GM18511 (cell line): ENCODE results near the gene KIF1A.
"Not testable (repeated sequence)": the region's sequence is repeated elsewhere in the genome, so short reads cannot be mapped to it uniquely, and the experiment has no call there.

Source experiments
- ATAC-seq: cut with Tn5 transposase; IDR thresholded peaks from one replicate; pipeline ENCODE4 v1.9.1; 2021; ENCODE audit warnings: mild to moderate bottlenecking, moderate library complexity; ENCODE audit not compliant: unreplicated experiment

The KIF1A gene

DNA sequence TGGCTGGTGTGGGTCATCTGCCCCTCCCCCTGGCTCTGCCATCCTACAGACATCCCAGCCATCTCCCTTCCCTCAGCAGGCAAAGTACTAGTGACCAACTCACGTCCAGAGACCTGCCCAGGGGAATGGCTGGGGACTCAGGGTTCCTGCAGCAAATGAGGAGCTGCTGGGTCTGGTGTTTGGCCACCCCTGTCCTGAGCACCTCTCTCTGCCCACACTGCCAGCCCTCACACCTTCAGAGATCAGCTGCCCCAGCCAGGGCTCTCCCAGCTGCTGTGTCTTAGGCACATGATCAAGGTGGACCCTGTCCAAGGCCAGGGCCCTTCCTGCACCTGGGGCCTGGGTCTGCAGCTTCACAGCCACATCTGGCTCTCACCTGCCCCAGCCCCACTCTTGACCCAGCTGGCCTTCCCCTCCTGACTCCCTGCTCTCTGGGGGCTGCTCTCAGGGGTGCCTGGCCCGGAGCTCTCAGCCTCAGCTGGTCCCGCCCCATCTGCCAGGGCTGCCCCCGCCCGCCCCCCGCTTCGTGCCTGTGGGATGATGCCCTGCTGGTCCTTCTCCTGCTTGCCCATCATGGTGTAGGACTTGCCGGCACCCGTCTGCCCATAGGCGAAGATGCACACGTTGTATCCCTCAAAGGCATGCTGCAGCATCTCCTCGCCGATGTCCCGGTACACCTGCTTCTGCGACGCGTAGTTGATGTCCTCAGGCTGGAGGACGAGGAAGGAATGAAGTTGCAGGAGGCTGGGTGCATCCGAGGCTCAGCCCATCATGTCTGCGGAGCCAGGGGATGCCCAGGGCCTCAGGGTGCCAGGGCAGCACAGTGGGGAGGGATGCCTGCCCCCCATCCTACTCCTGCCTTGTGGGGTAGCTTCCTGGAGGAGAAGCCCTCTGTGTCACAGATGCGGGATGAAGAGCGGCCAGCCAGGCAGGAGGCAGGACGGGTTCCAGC lies 32.2 kb downstream of the KIF1A start:
- ATAC-seq = no peak

DNA sequence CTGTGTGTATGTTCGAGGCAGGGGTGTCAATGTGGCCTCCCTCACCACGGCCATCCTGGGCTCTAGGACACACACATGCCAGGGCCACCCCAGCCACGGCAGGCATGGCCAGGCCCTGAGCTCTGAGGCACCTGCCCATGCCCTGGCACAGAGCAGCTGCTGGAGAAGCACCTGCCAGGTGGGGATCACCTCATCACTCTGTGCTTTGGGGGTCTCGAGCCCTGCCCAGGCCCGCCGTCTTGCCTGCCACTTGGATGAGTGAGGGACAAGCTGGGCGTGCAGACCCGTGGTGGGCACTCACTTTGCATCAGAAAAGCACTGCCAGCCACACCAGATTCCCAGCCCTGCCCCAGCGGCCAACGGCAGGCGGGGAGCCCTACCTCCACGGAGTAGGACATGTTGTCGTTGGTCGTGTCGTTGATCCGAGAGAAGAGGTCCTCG lies 33.1 kb downstream of the KIF1A start:
- ATAC-seq = no peak

DNA sequence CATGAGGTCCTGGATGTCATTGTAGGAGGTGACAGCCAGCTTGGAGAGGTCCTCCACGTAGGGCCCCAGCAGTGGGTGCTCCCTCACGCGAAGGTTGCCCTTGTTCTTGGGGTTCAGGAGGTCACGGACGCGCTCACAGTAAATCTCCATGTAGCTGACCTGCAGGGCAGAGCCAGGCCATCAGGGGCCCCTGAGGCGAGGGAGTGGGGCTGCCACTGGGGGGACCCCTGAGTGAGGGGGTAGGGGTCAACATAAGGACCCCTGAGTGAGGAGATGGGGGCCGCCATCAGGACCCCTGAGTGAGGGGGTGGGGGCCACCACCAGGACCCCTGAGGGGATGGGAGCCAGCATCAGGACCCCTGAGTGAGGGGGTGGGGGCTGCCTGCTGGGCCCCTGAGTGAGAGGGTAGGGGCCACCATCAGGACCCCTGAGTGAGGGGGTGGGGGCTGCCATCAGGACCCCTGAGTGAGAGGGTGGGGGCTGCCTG lies 33.6 kb downstream of the KIF1A start:
- no peak for ATAC-seq

DNA sequence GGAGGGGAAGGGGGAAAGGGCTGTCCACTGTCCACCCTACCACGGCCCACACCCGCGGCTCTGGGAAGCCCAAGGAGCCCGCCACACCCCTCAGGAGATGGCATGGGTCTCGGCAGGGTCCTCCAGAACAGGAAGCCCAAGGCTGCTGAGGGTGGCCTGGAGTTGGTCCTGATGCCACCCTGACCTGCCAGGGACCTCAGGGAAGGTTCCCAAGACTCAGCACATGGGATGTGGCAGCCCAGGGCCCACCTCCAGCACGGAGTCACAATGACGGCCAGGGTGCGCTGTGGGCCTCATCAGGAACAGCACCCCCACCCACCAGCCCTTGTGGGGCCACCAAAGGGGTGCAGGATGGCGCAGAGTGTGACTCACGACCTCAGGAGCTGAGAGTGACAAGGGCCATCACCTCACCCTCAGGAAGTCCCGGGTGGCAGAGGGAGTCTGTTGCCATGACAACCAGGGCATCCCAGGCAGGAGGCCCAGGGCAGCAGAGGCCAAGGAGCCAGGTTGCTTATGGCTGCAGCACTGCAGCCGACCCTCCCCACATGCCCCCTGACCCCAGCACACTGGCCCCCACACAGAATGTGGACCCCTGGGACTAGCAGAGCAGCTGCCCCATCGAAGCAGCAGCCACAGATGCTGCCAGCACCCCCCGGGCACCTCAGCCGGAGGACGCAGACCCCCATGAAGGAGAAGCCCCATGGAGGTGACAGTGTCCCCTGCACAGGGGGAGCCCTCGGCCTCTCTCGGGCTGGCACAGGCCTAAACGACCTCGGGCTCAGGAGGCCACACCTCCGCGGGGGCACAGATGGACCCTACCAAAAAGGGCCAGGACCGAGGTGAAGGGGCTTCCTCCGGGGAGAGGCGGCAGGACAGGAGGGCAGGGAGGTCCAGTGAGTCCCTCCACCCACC lies 34.3 kb downstream of the KIF1A start:
- no peak for ATAC-seq

DNA sequence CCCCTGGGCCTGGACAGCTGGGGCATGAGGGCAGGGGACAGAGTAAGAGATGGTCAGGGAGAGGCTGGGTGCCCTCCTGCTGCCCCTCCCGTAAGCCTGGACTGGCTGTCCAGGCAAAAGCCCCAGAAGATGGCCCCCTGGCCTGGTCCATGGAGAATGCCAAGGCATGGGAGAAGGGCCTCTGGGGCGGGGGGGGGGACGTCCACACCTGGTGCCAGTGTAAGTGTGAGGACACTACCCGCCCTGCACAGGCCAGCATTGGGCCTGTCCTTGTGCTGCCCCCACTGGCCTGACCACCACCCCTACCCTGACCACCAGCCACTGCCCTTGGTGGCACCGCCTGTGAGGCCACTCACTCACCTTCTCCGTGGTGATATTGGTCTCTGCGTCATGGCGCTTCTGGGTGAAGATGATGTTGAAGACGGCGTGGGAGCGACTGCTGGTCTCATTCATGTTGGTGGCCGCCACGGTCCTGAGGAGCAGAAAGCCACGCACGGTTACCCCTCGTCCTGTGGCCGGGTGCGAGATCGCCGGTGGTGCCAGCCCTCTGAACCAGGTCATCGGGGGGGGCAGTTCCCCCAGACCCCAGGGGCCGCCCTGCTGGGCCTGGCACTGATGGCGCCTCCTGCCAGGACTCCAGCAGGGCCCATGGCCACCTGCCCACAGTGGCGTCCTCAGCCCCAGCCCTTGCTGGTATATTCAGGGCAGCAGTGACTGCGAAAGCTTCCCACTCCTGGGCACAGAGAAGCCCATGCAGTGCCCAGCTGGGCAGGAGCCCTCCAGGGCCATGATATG lies 35.2 kb downstream of the KIF1A start:
- ATAC-seq = no peak

DNA sequence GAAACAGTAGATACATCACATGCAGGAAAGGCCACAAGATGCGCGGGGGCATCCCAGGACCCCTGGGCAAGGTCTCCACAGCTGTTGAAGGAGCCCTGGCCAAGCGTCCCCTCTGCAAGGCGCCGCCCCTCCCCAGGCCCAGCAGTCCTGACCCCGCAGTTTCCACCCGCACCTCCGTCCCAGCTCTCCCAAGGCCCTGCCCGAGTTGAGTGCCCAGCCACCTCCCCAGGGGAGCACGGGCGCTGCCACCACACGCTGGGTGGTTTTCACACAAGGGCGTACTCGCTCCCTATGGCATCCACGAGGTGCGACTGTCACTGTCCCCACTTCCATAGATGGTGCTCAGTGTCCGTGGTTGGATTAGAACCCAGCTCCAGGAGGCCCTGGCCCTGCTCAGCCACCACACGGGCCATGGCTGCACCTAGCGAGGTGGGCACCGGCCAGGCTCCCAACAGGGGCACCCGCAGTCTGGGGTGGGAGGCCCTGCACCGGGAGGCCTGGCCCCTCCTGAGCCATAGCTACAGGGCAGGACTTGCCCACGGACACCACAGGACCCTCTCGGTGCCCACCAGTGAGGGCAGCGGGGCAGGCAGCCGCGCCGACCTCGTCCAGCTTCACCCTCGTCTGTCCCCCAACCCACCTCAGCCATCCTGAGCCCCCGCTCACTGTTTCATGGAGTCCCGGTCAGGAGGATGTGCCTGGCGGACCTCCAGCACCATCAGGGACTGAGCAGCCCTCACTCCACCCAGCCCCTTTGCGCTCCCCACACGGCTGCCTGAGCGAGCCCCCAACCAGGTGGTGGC lies 36.0 kb downstream of the KIF1A start:
- ATAC-seq = no peak

DNA sequence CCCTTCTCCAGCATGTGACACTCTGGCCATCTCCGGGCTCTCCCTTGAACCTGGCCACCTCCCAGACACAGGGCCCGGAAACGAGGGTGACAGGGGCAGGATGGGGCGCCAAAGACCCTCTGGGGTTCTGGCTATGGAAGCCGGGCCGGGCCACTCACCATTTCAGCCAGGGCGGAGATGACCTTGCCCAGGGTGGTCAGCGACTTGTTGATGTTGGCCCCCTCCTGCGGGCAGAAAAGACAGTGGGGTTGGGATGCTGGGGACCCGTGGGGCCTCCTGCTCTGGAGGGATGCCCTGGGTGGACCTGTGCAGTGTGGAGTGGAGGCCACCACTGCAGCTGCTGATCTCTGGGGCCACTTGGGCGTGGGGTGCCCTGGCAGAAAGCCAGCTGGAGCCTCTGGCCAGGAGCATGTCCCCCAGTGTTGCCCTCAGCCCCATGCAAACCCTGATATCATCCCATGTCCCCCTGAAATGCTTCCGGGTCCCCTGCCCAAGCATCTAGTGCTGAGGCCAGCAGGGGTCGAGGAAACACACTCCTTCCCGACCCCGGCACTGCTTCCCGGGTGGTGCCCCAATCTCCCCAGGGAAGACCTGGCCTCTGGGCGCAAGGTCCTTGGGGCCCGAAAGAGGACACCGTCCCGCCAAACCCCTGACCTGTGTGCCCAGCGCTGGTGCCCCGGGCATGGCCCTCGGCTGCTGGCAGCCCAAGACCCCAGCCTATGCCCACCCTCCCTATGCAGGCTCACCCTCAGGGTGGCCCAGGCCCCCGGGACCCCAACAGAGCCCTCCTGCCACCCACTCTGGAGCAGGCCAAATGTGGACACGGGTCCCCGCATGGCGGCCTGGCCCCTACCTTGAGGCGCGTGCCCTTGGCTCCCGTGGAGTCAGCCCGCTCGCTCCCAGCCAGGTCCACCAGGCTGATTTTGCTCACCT lies 36.9 kb downstream of the KIF1A start:
- no peak for ATAC-seq

DNA sequence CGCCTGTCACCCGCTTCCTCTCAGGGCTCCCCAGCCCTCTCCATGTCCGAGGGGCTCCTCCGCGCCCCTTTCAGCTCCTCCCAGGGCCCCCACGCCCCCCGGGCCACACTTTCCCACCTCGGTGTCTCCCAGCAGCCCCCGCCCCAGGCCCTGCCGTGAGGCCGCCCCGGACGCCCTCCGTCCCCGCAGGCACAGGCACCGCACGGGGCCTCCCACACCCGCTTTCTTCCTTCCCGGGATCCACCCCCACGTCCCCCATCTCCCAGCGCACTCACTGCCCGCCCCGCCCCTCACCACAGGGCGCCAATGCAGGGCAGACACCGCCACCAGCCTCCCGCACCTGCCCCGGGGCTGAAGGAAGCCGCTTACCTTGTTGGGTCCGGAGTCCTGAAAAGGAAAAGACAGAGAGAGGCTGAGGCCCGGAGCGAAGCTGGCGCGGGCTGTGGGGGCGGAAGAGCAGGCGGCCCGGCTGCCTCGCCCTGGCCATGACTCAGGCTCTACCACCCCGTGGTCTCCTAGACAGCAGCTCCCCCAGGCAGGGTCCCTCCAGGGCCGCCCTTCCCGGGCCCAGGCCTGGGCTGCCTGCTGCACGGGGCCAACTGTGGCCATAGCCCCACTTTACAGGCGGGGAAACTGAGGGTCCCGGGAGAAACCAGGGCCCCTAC lies 37.7 kb downstream of the KIF1A start:
- ATAC-seq = no peak

DNA sequence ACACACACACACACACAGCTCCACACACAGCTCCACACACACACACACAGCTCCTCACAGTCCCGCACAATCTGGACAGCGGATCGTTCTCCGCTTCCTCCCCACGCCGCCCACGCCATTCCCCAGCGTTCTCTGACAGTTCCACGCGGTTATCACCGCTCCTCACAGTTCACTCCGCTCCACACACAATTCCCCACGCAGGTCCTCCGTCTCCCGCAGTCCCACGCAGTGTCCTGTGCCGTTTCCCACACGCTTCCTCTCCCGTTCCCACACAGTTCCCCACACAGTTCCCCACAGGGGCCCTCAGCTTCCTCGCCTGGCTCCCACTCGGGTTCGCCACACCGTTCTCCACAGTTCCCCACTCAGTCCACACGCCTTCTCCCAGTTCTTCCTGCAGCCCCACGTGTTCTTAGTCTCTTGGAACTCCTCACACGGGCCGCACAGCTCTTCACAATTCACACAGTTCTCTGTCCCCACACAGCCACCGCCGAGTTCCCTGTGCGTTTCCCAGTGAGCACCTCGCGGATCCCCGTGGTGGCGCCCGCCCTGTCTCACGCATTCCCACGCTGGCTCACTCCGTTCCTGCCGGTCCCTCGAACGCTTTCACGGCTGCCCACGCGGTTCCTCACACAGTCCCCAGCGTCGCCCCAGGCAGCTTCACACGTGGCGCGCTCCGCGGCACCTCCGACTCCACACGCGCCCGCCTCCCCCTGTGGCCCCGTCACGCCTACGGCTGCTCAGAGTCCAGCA lies 38.4 kb downstream of the KIF1A start:
- no peak for ATAC-seq

DNA sequence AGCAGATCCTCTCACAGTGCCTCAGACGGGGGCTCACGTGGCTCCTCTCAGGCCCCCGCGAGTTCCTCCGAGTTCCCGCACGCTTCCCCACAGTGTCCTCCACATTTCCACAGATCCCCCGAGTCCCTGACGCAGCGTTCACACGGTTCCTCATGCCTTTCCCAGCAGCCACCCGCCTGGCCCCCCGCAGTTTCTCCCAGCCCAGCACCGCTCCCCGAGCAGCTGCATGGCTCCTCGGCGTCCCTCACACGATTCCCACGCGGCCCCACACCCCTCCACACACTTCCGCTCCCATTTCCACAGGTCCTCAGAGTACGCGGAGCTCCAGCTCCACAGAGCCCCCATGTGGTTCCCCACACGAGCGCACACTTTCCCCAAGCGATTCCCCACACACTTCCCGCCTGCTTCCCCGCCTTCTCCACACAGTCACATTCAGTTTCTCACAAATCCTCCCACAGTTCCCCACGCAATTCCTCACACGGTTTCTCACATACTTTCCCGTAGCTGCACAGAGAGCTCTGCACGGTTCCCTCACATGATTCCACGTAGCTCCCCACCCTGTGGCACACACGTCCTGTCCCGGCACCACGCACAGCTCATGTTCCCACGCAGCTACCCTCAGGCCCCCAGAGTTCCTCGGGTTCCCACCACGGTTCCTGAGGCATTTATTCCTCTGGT lies 39.9 kb downstream of the KIF1A start:
- ATAC-seq = no peak

DNA sequence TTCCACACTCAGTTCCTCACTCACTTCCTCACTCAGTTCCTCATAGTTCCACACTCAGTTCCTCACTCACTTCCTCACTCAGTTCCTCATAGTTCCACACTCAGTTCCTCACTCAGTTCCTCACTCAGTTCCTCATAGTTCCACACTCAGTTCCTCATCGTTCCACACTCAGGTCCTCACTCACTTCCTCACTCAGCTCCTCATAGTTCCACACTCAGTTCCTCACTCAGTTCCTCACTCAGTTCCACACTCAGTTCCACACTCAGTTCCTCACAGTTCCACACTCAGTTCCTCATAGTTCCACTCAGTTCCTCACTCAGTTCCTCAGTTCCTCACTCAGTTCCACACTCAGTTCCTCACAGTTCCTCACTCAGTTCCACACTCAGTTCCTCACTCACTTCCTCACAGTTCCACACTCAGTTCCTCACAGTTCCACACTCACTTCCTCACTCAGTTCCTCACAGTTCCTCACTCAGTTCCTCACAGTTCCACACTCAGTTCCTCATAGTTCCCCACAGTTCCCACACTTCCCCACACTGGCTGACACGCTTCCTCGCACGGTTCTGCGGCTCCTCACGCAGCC lies 40.7 kb downstream of the KIF1A start:
- not testable (repeated sequence) for ATAC-seq

DNA sequence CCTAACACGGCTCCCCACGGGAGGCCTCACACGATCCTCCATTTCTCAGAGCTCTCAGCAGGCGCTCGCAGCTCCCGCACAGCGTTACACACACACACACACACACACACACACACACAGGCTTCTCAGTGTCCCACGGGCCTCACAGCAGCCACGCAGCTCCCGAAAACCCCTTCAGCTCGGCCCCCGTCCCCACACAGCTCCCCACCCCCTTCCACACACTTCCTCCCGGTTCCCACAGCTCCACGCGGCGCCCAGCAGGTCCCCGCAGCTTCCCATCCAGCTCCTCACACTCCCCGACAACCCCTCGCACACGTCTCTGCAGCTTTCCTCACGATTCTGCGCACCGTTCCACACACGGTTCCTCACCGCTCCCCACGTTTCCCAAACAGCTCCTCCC lies 41.6 kb downstream of the KIF1A start:
- no peak for ATAC-seq

DNA sequence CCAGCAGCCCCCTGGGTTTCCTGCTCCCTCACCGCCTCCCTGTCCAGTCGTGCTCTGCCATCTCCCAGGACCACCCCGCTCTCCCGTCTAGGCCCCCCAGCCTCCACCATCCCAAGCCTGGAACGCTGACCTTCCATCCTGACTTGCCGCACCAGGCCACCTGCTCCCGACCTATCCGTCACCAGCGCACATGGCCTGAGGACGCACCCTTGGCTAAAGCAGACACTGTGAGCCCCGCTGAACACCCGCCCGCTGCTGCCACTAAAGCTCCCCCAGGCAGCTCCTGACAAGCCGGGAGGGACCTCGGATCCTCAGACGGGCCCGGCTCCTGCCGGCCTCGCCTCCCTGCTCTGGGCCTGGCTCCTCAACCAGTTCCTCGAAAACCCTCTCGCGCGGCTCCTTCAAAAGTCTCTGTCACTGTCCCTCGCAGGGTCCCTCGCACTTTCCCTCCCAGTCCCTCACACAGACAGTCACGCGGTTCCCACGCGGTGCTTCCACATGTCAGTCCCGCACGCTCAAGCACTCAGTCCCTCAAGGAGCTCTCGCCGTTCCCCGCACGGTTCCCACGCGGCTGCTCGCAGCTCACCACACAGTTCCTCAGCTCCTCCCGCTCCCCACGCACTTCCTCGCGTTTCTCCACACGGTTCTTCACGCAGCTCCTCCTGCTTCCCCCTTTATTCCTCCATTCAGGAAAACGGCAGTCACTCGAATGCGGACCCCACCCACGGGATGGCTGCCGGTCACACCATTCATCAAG lies 42.4 kb downstream of the KIF1A start:
- ATAC-seq = no peak

DNA sequence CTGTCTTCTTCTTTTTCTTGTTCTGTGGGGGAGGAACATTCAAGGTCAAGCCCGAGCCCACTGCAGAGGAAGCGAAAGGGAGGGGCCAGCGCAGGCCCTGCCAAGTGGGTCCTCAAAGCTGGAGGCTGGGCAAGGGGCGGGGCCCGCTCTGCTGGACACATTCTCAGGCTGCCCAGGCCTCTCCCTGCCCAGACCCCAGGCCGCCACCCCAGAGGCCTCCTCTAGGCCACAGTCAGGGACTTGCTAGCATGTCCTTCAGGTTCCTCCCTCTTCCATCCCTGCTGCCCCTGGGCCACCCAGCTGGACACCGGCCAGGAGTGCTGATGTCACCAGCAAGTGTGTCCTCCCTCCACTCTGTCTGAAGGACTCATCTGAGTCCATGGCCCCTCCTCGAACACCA lies 44.1 kb downstream of the KIF1A start:
- ATAC-seq = no peak

DNA sequence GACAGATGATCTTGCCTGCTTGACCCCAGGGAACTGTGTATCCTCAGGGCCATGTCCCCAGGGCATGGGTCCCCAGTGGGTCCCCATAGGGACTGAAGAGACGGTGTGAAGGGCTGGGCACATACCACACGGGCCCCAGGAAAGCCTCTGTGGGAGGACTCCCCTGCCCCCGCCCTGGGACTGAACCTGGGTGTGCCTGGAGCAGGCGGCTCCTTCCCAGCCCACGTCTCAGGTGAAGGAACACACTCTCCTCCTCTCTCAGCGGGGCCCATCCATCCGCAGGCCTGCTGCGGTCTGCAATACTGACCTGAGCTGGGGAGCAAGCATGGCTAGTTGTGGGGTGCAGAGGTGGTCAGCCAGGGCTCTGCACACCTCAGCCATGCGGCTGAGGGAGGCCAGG lies 45.2 kb downstream of the KIF1A start:
- no peak for ATAC-seq

DNA sequence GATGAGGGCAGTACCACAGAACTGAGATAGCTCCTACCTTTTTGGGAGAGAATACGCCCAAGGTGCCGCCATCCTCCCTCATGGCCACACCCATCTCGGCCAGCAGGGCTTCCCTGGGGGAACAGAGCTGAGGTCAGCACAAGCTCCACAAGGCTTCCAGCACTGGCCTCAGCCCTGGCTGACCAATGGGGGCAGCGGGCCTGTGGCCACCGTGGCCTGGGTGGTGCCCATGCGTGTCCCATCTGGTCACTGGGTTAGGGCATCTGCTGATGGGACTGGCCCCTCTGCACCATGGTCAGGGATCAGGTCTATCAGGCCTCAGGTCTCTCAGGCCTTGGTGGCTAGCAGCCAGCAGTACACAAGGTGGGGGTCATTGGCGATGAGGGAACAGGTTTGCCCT lies 50.9 kb downstream of the KIF1A start:
- ATAC-seq = no peak
